Activated CD8-positive, alpha-beta memory T cell treated with anti-CD3 and anti-CD28 coated beads, Interleukin-2, amount 50 U/mL, for 1 hour (primary cell): Measurements from ENCODE around the gene RNASE9.
"Not testable (repeated sequence)": the region's sequence is repeated elsewhere in the genome, so short reads cannot be mapped to it uniquely, and the experiment has no call there.

Experiments used
- DNase-seq: peaks from one replicate; pipeline ENCODE4 v3.0.0-alpha.2; 2020; ENCODE audit errors: extremely low read depth

RNASE9 gene

GRCh38 chr14:20572382-20572990, 11.6 kb upstream of the RNASE9 start:
- not testable (repeated sequence) for DNase-seq

DNA sequence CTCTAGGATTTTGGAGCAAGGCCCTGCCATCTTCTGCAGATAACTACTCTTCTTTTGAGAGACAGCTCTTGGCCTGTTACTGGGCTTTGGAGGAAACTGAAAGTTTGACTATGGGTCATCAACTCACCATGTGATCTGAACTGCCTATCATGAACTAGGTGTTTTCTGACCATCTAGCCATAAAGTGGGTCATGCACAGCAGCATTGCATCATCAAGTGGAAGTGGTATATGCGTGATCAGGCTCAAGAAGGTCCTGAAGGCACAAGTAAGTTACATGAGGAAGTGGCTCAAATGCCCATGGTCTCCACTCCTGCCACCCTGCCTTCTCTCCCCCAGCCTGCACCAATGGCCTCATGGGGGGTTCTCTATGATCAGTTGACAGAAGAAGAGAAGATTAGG, 9.9 kb upstream of the RNASE9 start:
- DNase-seq, result not testable (repeated sequence)

GRCh38 chr14:20569865-20570264, 9.0 kb upstream of the RNASE9 start:
- DNase-seq, result not testable (repeated sequence)

GRCh38 chr14:20569066-20569465, 8.2 kb upstream of the RNASE9 start:
- no peak for DNase-seq

DNA sequence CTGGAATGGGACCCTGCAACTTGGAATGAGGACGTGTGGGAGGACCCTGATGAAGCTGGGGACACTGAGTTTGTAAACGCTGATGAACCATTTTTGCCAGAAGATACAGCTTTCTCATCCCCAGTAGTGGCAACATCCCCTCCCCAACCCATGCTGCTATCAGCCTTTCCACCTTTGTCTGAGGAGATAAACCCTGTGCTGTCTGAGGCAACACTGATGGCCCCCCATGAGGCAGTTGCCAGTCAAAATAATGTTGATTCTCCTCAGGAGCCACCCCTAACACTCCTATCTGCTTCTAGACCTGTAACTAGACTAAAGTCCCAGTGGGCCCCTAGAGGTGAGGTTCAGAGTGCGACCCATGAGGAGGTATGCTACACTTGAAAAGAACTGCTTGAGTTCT, 7.5 kb upstream of the RNASE9 start:
- DNase-seq, result no peak

DNA sequence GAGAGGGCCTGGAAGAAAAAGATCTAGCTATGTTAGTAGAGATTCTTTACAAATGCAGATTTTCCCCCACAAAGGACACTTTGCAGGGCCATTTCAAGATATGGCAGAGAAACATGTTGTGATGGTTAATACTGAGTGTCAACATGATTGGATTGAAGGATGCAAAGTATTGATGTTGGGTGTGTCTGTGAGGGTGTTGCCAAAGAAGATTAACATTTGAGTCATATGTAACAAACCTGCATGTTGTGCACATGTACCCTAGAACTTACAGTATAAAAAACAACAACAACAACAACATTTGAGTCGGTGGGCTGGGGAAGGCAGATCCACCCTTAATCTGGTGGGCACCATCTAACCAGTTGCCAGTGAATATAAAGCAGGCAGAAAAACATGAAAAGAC, 6.4 kb upstream of the RNASE9 start:
- DNase-seq, result not testable (repeated sequence)

DNA sequence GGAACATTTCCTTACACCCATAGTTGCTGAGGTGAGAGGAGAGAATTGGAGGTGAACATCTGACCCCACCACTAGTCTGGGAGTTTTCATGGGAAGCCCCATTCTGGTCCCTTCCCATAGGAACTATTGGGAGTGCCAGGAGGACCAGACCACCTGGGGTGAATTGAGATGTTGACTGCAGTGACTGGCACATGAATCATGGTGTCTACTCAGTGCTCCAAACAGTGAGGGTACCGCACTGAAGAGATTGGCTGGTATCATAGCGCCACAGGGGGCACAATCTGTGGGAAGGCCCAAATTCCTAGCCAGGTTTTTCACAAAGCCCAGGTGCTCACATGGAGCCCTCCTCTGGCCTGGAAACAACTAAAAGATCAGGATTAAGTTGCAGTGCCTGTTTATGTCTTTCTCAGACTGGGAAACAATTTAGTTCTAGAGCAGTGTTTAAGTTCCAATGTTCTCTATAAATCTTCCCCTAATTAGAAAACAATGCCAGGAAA, 3.7 kb upstream of the RNASE9 start:
- no peak for DNase-seq

DNA sequence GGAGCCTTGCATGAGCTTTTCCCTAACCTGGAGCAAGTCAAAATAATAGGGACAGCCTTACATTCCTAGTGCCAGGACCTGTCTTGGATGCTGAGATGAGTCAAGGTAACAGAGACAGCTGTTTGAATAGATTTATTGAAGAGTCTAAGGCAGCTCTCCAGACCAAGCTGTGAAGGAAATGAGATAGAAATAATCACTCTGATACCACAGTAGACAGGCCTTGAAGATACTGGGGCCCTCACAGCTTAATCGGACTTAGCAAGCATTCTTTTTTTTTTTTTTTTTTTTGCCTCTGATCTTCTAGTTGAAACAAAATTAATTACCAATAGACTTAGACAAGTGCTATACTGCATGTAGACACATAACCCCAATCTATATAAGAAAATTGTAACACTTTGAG, 3.1 kb upstream of the RNASE9 start:
- no peak for DNase-seq

- no peak for DNase-seq
Measured at GRCh38 chr14:20559461-20559904, 1.4 kb downstream of the RNASE9 start.

- DNase-seq, result no peak
Measured at GRCh38 chr14:20557212-20557542, 3.7 kb downstream of the RNASE9 start.

- DNase-seq, result no peak
Measured at GRCh38 chr14:20556500-20557211, 4.2 kb downstream of the RNASE9 start.

- no peak for DNase-seq
Measured at GRCh38 chr14:20555845-20556244, 5.0 kb downstream of the RNASE9 start.

DNA sequence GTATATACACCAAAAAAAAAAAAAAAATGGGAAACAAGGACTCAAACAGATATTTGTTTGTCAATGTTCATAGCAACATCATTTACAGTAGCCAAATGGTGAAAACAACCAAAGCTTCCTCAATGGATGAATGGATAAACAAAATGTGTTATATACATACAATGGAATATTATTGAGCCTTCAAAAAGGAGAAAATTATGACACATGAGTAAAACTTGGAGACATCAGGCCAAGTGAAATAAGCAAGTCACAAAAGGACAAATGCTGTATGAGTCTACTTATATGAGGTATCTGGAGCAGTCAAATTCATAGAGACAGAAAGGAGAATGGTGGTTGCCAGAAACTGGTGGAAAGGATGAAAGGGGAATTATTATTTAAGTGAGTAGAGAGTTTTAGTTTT, 7.8 kb downstream of the RNASE9 start:
- no peak for DNase-seq

GRCh38 chr14:20551606-20552005, 9.2 kb downstream of the RNASE9 start:
- DNase-seq, result no peak

- DNase-seq, result no peak
Measured at GRCh38 chr14:20550926-20551325, 9.9 kb downstream of the RNASE9 start.

DNA sequence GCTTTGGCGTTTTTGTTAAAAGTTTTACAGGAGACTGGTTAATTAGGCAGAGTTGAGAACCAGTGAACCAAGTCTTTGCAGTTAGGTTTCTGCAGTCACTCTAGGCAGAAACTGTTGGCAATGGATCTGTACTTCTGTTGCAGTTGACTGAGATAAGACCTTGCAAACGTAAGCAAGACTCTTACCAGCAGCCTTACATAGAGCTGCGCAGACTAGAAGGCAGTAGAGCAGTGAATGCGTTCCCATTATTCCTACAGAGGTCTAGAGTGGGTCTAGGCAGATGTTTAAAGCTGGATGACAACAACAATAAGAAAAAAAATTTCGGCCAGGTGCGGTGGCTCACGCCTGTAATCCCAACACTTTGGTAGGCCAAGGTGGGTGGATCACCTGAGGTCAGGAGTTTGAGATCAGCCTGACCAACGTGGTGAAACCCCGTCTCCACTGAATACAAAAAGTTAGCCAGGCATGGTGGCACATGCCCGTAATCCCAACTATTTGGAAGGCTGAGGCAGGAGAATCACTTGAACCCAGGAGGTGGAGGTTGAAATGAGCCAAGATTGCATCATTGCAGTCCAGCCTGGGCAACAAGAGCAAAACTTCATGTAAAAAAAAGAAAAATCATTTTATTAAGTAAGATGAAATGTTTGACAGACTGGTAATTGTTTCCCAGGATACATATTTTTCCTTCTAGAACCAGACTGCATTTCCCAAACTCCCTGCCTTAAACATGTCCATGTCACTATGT, 12.3 kb downstream of the RNASE9 start:
- DNase-seq, result no peak

DNA sequence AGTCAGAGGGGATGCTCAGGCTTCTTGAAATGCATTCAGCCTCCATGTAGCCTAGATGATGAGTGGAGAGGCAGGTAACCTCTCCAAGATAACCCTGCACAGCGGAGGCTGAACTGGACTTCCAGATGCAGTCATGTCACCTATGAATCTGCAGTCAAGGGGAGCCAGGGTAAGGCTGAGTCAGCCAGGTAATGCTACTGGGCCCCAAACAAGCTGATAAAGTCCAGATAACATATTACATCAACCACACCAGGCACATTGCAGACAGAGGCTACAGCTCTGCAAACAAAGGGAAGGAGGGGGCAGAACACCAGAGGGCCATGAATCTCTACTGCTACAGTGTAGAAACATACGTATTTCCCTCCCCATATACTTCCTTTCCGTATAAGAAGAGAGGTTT, 14.0 kb downstream of the RNASE9 start:
- DNase-seq, result no peak

GRCh38 chr14:20539906-20540305, 20.9 kb downstream of the RNASE9 start:
- no peak for DNase-seq

GRCh38 chr14:20530771-20531571, 29.9 kb downstream of the RNASE9 start:
- DNase-seq, result peak; percentile 28

DNA sequence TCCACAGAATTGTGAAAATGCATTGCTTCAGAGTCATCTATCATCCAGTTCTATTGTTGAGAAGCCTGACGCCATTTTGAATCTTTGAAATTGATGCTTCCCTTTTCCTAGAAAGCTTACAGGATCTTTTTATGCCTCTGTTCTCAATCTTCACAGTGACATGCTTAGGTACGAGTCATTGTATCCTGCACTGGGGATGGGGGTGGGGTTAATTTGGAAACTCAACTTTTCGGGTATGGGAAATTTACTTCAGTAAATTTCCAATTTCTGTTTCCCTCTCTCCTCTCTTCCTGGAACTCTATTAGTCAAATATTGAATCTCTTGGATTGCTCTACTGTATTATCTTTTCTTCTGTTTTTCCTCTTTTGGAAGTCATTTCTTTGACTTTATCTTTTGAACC, 31.0 kb downstream of the RNASE9 start:
- no peak for DNase-seq

- no peak for DNase-seq
Measured at GRCh38 chr14:20524027-20524426, 36.8 kb downstream of the RNASE9 start.

GRCh38 chr14:20522332-20522731, 38.5 kb downstream of the RNASE9 start:
- DNase-seq, result no peak
